Endometrial microvascular endothelial cells (primary cell): ENCODE data around the gene NIN. TPM values are rescaled to one million over a fixed set of nuclear protein-coding genes. Genes with fewer than 3 reads are reported as not detected.

Experiments
- in situ Hi-C: cut with HindIII; loops from 2 replicates; pipeline ENCODE4 v1.10.0; 2017; ENCODE audit warnings: low sequenced_read_pairs, low pct_unique_long_range_greater_than_20kb; ENCODE audit errors: inconsistent ontology term
- total RNA-seq: library from RNA; depleted of rRNA; stranded (reverse); fragments of >200 nt; gene quantifications from one replicate; pipeline ENCODE4 v1.2.3, GENCODE V29; 2015; ENCODE audit errors: inconsistent ontology term

Gene NIN
- total RNA-seq, 1 donor from 2014 or later: 26.0 TPM

GRCh38 chr14:50796390-50796789 is 34.6 kb downstream of the NIN start:
- in situ Hi-C loops: no loop called here

GRCh38 chr14:50795909-50796308 is 35.1 kb downstream of the NIN start:
- in situ Hi-C loops: no loop called here

DNA sequence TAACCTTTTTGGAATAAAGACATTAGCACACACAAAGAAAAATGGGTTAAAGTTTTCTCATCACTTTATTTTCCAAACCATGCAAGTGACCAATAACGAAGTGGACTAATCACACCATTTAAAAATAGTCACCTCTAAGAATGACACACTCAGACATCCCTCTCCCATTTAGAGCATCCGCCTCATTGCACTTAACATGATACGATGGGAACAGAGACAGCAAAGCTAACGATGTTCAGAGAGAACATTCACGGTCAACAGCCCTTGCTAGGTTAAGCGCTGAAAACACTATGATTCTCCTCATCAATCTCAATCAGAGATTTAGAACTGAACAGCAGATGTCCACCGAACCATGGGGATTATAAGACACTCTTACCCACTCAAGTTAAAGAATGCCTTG is 35.8 kb downstream of the NIN start:
- in situ Hi-C loops: no loop called here

DNA sequence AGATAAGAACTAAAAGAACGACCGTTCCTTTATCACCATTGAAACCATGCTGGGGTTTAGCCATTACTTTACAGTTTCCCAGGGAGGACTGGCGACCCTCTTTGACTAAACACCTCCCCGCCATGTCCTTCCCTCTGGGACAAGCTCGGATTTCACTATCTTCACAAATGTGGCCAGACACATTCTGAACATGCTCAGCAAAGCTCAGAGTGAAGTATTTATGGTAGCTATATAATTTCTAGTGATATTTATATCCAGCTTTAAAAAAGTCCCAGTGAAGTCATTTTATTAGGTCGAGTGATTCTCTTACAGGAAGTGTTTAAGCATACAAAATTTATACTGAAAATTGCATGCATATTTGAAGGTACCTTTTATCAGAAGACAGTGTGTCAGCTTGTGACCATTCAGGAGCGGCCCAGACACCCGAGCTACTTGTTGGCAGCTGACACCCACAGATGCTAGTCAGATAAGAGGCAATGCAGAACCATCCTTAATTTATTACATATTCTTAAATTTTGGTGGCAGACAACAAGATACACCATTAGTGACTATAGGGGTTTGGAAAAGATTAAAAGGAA is 36.8 kb downstream of the NIN start:
- in situ Hi-C loops: no loop called here

DNA sequence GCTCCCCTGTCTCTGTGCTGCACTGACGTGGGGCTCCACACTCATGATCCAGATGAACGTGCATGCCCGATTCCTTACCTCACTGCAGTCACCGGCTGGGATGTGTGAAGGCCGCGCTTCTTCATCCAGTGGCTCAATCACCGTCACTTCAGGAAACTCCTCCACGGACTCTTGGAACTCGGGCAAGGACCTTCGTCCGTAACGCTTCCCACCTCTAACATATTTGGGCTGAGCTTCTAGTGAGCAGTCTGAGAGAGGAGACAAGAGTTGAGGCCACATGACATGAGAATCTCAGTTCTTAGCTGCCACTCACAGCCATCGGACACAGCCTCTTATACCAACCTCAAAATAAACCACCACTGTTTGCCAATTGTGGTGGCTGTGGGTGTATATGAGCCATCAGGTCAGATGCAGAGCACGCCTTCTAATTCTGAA is 38.3 kb downstream of the NIN start:
- in situ Hi-C loops: no loop called here

DNA sequence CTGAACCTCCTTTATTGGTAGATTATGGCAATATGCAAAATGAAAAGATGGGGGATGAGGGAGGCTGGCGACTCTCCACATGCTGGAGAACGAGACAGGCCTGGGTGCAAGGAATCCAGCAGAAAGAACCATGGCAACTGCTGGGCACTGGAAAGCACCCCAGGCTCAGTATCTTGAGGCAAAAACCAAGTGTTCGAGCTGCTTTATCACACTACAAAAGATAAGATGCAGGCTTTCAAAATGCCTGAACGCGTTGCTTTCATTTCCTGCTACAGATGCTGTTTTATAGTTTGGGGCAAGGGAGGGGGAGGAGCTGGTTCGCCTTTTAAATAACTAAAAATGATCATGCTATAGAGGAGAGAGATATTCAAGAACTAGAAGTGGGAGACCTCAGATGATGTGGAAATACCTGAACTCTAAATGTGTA is 38.9 kb downstream of the NIN start:
- in situ Hi-C loops: no loop called here

DNA sequence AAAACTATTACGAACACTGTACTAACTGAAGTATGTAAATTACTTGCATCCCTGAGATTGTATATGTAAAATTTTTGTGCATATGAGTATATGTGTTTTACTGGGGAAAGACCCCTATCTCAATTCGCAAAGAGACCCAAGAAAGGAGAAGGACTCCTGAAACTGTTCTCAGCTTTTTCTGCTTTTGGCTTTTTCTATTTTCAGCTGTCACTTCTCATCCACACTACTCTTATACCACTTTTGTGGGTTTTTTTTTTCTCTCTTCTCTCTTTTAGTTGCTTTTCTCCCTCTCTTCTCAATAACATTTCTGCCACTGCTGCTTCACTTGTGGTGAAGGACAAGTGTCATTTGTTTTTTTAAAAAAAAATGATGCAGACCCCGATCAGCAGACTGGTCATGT is 39.8 kb downstream of the NIN start:
- in situ Hi-C loops: no loop called here

- in situ Hi-C loops: no loop called here
These were observed 40.4 kb downstream of the NIN start for GRCh38 chr14:50790589-50790988.

- in situ Hi-C loops: no loop called here
These were observed 44.1 kb downstream of the NIN start for GRCh38 chr14:50786751-50787464.

DNA sequence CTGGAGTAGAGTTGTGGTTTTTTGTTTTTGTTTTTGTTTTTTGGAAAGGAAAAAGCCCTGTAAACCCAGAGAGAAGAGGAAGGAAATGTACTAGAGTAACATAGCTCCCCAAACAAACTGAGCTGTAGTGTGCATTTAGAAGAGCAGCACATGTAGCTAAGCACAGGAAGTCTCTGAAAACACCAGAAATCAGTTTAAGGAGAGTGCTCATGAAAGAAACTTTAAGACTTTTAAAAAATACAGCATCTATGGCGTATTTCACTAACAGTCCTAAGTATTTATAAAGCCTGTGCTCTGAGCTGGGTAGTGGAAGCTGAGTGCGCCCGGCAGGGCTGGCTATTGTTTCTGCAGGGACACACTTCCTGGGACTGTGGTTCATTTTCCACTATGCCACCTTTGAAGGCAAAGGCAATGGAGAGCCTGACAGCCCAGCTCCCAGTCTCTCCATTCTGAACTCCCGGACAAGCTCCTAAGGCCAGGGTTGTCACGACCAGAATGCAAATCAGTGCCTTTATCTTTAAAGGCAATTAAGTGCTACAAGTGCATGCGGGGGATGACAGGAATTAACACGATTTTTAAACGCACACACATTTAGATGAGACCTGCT is 45.4 kb downstream of the NIN start:
- in situ Hi-C loops: no loop called here

GRCh38 chr14:50784683-50785456 is 46.1 kb downstream of the NIN start:
- in situ Hi-C loops: no loop called here

DNA sequence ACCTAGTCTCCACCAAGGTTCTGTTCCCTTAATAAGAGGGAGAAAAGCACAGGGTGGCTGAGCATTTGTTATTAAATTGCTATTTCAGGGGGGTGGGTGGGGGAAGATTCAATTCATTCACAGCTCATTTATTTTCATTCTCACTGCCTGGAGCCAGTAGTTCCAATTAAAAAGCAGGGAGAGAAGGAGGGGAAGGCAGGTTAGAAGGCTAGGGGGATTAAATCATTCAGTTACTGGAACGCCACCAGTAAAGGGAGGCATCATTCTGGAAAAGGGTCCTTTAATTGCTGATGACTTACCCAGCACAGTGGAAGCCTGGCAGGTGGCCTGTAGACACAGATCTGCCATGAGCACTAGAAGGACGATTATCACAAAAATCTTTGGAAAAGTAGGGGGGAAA is 47.4 kb downstream of the NIN start:
- in situ Hi-C loops: no loop called here

- in situ Hi-C loops: no loop called here
These were observed 50.6 kb downstream of the NIN start for GRCh38 chr14:50780393-50780792.

- in situ Hi-C loops: no loop called here
These were observed 52.1 kb downstream of the NIN start for GRCh38 chr14:50778721-50779483.

- in situ Hi-C loops: no loop called here
These were observed 54.4 kb downstream of the NIN start for GRCh38 chr14:50776522-50776921.

- in situ Hi-C loops: no loop called here
These were observed 55.6 kb downstream of the NIN start for GRCh38 chr14:50775357-50775756.

DNA sequence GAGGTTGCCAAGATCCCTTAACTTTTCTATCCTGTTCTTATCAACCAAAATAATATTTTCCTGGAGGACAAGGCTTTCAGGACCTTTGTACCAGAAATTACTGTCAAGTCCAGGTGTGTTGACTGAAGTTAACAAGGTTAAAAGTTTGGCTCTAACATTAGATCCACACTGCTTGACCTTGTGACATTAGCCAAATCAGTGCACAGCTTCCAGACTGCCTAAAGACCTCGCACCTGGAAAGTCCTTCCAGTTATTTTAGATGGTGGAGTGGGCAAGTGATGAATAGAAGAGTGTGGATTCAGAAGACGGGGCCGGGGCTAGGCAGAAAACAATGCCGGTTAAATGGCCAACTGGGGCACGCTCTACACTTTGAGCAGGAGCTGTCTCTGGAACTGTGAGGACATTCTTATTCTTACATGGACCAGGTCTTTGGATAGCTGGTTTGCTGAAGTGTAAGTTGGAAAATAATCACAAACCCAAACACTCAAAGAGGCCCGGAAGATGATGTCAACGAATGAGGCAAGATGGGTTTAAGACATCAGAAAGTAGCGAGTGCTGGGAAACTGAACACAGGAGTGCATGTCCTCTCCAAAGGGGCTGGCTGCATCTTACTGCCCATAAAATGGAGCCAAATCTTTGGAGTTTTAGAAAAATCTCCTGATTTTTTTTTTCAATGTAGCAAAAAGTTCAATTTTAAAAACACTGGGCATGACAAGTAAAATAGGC is 56.3 kb downstream of the NIN start:
- in situ Hi-C loops: no loop called here
